SH-SY5Y (cell line): ENCODE measurements around the gene OBSCN.

ENCODE experiments used
- GATA2 ChIP-seq: IDR thresholded peaks from 2 replicates; pipeline ENCODE4 v1.6.1; 2011; ENCODE audit warnings: mild to moderate bottlenecking, low read depth, low read length
- GATA3 ChIP-seq: IDR thresholded peaks from 2 replicates; pipeline ENCODE4 v1.6.1; 2011; ENCODE audit warnings: low read depth, mild to moderate bottlenecking, low read length, moderate library complexity

GRCh38 chr1:228182296-228183030 is 25.4 kb upstream of the OBSCN start:
- no peak for TF ChIP-seq GATA3
- no peak for TF ChIP-seq GATA2
